Rectal smooth muscle tissue (tissue), 1 donor: Measurements from ENCODE around the gene XNDC1N.
A peak's percentile ranks its signal among the peaks of the same experiment; 100 is the strongest.

Source experiments
- H3K27ac ChIP-seq: one replicate; pipeline ENCODE4 v1.7.0; 2013; ENCODE audit warnings: low read depth, low read length, inconsistent platforms
- H3K27me3 ChIP-seq: one replicate; pipeline ENCODE4 v1.7.0; 2013; ENCODE audit warnings: low read length; ENCODE audit not compliant: control insufficient read depth, insufficient read depth
- H3K36me3 ChIP-seq: one replicate; pipeline ENCODE4 v1.7.0; 2013; ENCODE audit warnings: low read length; ENCODE audit not compliant: control insufficient read depth, insufficient read depth
- H3K4me1 ChIP-seq: one replicate; pipeline ENCODE4 v1.7.0; 2013; ENCODE audit warnings: low read length; ENCODE audit not compliant: control insufficient read depth, insufficient read depth
- H3K4me3 ChIP-seq: one replicate; pipeline ENCODE4 v1.7.0; 2013; ENCODE audit warnings: low read length
- H3K9ac ChIP-seq: one replicate; pipeline ENCODE4 v1.7.0; 2013; ENCODE audit warnings: low read length

The XNDC1N gene

GRCh38 chr11:71948314-71949027 lies 20.1 kb upstream of the XNDC1N start:
- no peaks in the 10 kb centered on the region for H3K4me1 ChIP-seq
- H3K27me3 ChIP-seq: no peaks in the 10 kb centered on the region
- no peaks in the 10 kb centered on the region for H3K36me3 ChIP-seq
- no peak overlapping the region for H3K4me3 ChIP-seq
- H3K27ac ChIP-seq: no peak overlapping the region
- H3K9ac ChIP-seq: no peak overlapping the region

GRCh38 chr11:71947498-71947897 lies 19.1 kb upstream of the XNDC1N start:
- H3K9ac ChIP-seq: no peak overlapping the region
- no peaks in the 10 kb centered on the region for H3K27me3 ChIP-seq
- no peak overlapping the region for H3K27ac ChIP-seq
- no peaks in the 10 kb centered on the region for H3K4me1 ChIP-seq
- H3K4me3 ChIP-seq: no peak overlapping the region
- H3K36me3 ChIP-seq: no peaks in the 10 kb centered on the region

GRCh38 chr11:71946144-71946571 lies 17.8 kb upstream of the XNDC1N start:
- Histone ChIP-seq H3K4me3 (no peak overlapping the region), H3K36me3 (no peaks in the 10 kb centered on the region), H3K4me1 (no peaks in the 10 kb centered on the region), H3K9ac (no peak overlapping the region), H3K27me3 (no peaks in the 10 kb centered on the region), H3K27ac (no peak overlapping the region)

GRCh38 chr11:71940561-71941219 lies 12.3 kb upstream of the XNDC1N start:
- H3K4me1 ChIP-seq: peaks cover 2% of the 10 kb centered on the region
- no peak overlapping the region for H3K27ac ChIP-seq
- H3K27me3 ChIP-seq: no peaks in the 10 kb centered on the region
- no peak overlapping the region for H3K4me3 ChIP-seq
- H3K9ac ChIP-seq: no peak overlapping the region
- H3K36me3 ChIP-seq: peaks cover 2% of the 10 kb centered on the region

- Histone ChIP-seq H3K27me3 (no peaks in the 10 kb centered on the region), H3K4me1 (peaks cover 2% of the 10 kb centered on the region), H3K27ac (peak overlapping the region; percentile 48), H3K36me3 (peaks cover 2% of the 10 kb centered on the region), H3K4me3 (no peak overlapping the region), H3K9ac (no peak overlapping the region)
These were observed 9.4 kb upstream of the XNDC1N start for GRCh38 chr11:71937826-71938225.

GRCh38 chr11:71936825-71937224 lies 8.4 kb upstream of the XNDC1N start:
- H3K36me3 ChIP-seq: peaks cover 2% of the 10 kb centered on the region
- H3K27ac ChIP-seq: no peak overlapping the region
- no peak overlapping the region for H3K9ac ChIP-seq
- H3K4me1 ChIP-seq: peaks cover 2% of the 10 kb centered on the region
- no peaks in the 10 kb centered on the region for H3K27me3 ChIP-seq
- H3K4me3 ChIP-seq: no peak overlapping the region

- no peak overlapping the region for H3K27ac ChIP-seq
- peaks cover 2% of the 10 kb centered on the region for H3K4me1 ChIP-seq
- no peaks in the 10 kb centered on the region for H3K27me3 ChIP-seq
- no peak overlapping the region for H3K9ac ChIP-seq
- H3K36me3 ChIP-seq: peaks cover 2% of the 10 kb centered on the region
- no peak overlapping the region for H3K4me3 ChIP-seq
These were observed 7.0 kb upstream of the XNDC1N start for GRCh38 chr11:71935338-71935925.

- no peak overlapping the region for H3K9ac ChIP-seq
- H3K27me3 ChIP-seq: no peaks in the 10 kb centered on the region
- peaks cover 9% of the 10 kb centered on the region for H3K4me1 ChIP-seq
- no peak overlapping the region for H3K4me3 ChIP-seq
- no peak overlapping the region for H3K27ac ChIP-seq
- peaks cover 2% of the 10 kb centered on the region for H3K36me3 ChIP-seq
These were observed 5.8 kb upstream of the XNDC1N start for GRCh38 chr11:71934213-71934612.

GRCh38 chr11:71933141-71933933 lies 4.9 kb upstream of the XNDC1N start:
- peaks cover 2% of the 10 kb centered on the region for H3K36me3 ChIP-seq
- H3K9ac ChIP-seq: no peak overlapping the region
- H3K27me3 ChIP-seq: no peaks in the 10 kb centered on the region
- no peak overlapping the region for H3K4me3 ChIP-seq
- H3K27ac ChIP-seq: no peak overlapping the region
- peaks cover 9% of the 10 kb centered on the region for H3K4me1 ChIP-seq

- no peaks in the 10 kb centered on the region for H3K27me3 ChIP-seq
- no peak overlapping the region for H3K9ac ChIP-seq
- no peak overlapping the region for H3K27ac ChIP-seq
These were observed 2.8 kb upstream of the XNDC1N start for GRCh38 chr11:71931245-71931602.

GRCh38 chr11:71930556-71931244 lies 2.3 kb upstream of the XNDC1N start:
- Histone ChIP-seq H3K9ac (no peak overlapping the region), H3K4me3 (no peak overlapping the region), H3K4me1 (peaks cover 13% of the 10 kb centered on the region)

More at GRCh38 chr11:71931245-71931602, 2.8 kb upstream of the XNDC1N start:
- peaks cover 13% of the 10 kb centered on the region for H3K4me1 ChIP-seq
- H3K4me3 ChIP-seq: no peak overlapping the region
- H3K36me3 ChIP-seq: no peaks in the 10 kb centered on the region

GRCh38 chr11:71929491-71929890 lies 1.1 kb upstream of the XNDC1N start:
- Histone ChIP-seq H3K36me3 (no peaks in the 10 kb centered on the region), H3K27ac (peak overlapping the region; percentile 94)

More at GRCh38 chr11:71930556-71931244, 2.3 kb upstream of the XNDC1N start:
- Histone ChIP-seq H3K27ac (no peak overlapping the region), H3K36me3 (no peaks in the 10 kb centered on the region), H3K27me3 (no peaks in the 10 kb centered on the region)

More at GRCh38 chr11:71929491-71929890, 1.1 kb upstream of the XNDC1N start:
- Histone ChIP-seq H3K27me3 (no peaks in the 10 kb centered on the region), H3K4me1 (peaks cover 13% of the 10 kb centered on the region), H3K4me3 (peak overlapping the region; percentile 100), H3K9ac (peak overlapping the region; percentile 78)
